GM19395 (cell line): ENCODE results near the gene OR4S2.
A peak's percentile ranks its signal among the peaks of the same experiment; 100 is the strongest.

Experiments
- ATAC-seq: cut with Tn5 transposase; IDR thresholded peaks from one replicate; pipeline ENCODE4 v1.9.1; 2021; ENCODE audit warnings: mild to moderate bottlenecking, moderate library complexity; ENCODE audit not compliant: unreplicated experiment

The OR4S2 gene

GRCh38 chr11:55648027-55648426 lies at the start of gene OR4S2:
OR4S2 (plus strand) TSS chr11:55648327; CDS start chr11:55650904, 2,577 bp downstream.
- no peak for ATAC-seq

GRCh38 chr11:55607545-55607944 lies 40.6 kb upstream of the OR4S2 start, which contains the start of gene OR4C11:
OR4C11 (minus strand) TSS chr11:55607645; CDS start chr11:55604373, 3,272 bp downstream.
- no peak for ATAC-seq

- no peak for ATAC-seq
These were observed 23.6 kb upstream of the OR4S2 start for GRCh38 chr11:55624531-55624930.

GRCh38 chr11:55634813-55635212 lies 13.3 kb upstream of the OR4S2 start, which contains the start of gene OR4P4:
OR4P4 (plus strand) TSS chr11:55635113.
- ATAC-seq: no peak

- ATAC-seq: no peak
These were observed 4.4 kb downstream of the OR4S2 start for GRCh38 chr11:55652560-55652959.

GRCh38 chr11:55655096-55655495 lies 7.0 kb downstream of the OR4S2 start:
- ATAC-seq: no peak

- peak; percentile 99 for ATAC-seq
These were observed 10.0 kb downstream of the OR4S2 start for GRCh38 chr11:55658031-55658573.

GRCh38 chr11:55658608-55659007 lies 10.5 kb downstream of the OR4S2 start:
- ATAC-seq: peak; percentile 39

GRCh38 chr11:55661901-55662300 lies 13.8 kb downstream of the OR4S2 start, which contains the start of gene OR4C6:
OR4C6 (plus strand) TSS chr11:55662201; CDS start chr11:55665167, 2,966 bp downstream.
- ATAC-seq: no peak

- no peak for ATAC-seq
These were observed 21.2 kb downstream of the OR4S2 start for GRCh38 chr11:55669376-55669775.

GRCh38 chr11:55673860-55674259 lies 25.7 kb downstream of the OR4S2 start:
- ATAC-seq: no peak

GRCh38 chr11:55697817-55698216 lies 49.7 kb downstream of the OR4S2 start:
- no peak for ATAC-seq

- no peak for ATAC-seq
These were observed 53.3 kb downstream of the OR4S2 start for GRCh38 chr11:55701429-55701828.
